Regular cardiac myocyte (primary cell): ENCODE data around the gene CDC7. TPM values are rescaled to one million over a fixed set of nuclear protein-coding genes. Genes with fewer than 3 reads are reported as not detected.

Source experiments
- total RNA-seq: library from RNA; depleted of rRNA; stranded (reverse); fragments of >200 nt; gene quantifications from 2 replicates; pipeline ENCODE4 v1.2.3, GENCODE V29; 2014

The CDC7 gene
- 2.5 and 9.0 TPM in 2 replicates for total RNA-seq

DNA sequence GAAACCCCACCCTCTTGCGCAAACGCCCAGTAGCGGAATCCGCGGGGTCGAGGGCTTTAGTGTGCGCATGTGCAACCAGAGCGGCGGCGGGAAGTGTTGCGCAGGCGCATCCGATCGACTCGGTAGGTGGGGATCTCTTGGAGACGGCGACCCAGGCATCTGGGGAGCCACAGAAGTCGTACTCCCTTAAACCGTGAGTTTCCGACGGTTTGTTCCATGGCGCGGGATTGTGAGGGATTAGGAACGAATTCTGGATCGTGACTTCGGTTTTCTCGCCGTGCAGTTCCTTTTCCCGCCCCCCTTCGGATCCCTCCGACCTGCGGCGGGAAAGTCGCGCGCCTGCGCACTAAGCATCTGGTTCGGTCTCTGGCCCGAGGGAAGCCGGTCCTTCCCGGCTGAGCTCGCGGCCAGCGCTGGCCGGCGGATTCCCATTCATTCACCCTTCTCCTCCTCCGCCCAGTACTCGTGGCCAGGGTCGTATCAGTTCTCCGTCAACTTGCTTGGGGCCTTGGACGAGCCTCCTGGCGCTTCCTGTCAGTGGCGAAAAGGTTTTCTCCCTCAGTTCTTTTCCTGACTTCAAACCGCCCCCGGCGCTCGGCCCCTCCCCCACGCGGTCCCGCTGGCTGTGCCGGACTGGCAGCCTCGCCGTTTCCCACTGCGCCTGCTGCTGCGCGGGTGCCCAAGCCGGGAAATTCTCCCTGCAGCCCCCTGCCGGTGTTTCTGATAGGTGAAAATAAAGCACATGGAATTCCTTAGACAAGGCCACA lies at the start of gene CDC7:
CDC7 (plus strand) TSS at position 96 of the 767 bp plus-strand sequence. CDS start 866 bp downstream, outside the sequence.

Other genes starting within 250 kb of the CDC7 start
- under 0.01 and 0.28 TPM in 2 replicates for gene HFM1, start 96.0 kb upstream of the CDC7 start, total RNA-seq